Mesodermal cell (in vitro differentiated cells): ENCODE results near the gene PLEKHA3.
A peak's percentile ranks its signal among the peaks of the same experiment; 100 is the strongest.

Source experiments
- H3K27ac ChIP-seq: 2 replicates; pipeline ENCODE4 v1.7.0; 2013; ENCODE audit warnings: mild to moderate bottlenecking, low read depth, low read length, moderate library complexity; ENCODE audit not compliant: severe bottlenecking
- H3K36me3 ChIP-seq: 2 replicates; pipeline ENCODE4 v1.7.1; 2013; ENCODE audit warnings: mild to moderate bottlenecking, low read length, moderate library complexity; ENCODE audit not compliant: control insufficient read depth, insufficient read depth
- H3K4me1 ChIP-seq: one replicate; pipeline ENCODE4 v1.7.1; 2013; ENCODE audit warnings: mild to moderate bottlenecking, low read length; ENCODE audit not compliant: insufficient read depth, control insufficient read depth, poor library complexity, severe bottlenecking
- H3K4me3 ChIP-seq: 2 replicates; pipeline ENCODE4 v1.7.0; 2013; ENCODE audit warnings: low read length, control low read depth, mild to moderate bottlenecking; ENCODE audit not compliant: insufficient read depth, poor library complexity, severe bottlenecking; ENCODE audit errors: extremely low read depth
- H3K9me3 ChIP-seq: 2 replicates; pipeline ENCODE4 v1.7.1; 2013; ENCODE audit warnings: mild to moderate bottlenecking, low read length, moderate library complexity; ENCODE audit not compliant: control insufficient read depth
- WGBS, 2 experiments: methylation state at CpG; one replicate each; pipeline ENCODE4 v1.1.5; 2013; ENCODE audit warnings: missing lambda C conversion rate in 2 of 2; ENCODE audit not compliant: insufficient coverage in 2 of 2; 5-methylcytosine and 5-hydroxymethylcytosine counted together

The PLEKHA3 gene

GRCh38 chr2:178478439-178479274, 1.6 kb upstream of the PLEKHA3 start, which contains the start of gene FKBP7:
FKBP7 (minus strand) TSS chr2:178478600; CDS start chr2:178478499, 101 bp downstream.
- Histone ChIP-seq H3K36me3 (no peaks in the 10 kb centered on the region), H3K9me3 (no peaks in the 10 kb centered on the region), H3K4me1 (peaks cover 10% of the 10 kb centered on the region), H3K4me3 (peak within 1 kb of the TSS; percentile 67), H3K27ac (peak within 1 kb of the TSS; percentile 96)
- 1 to 2% methylated on average over 47 to 52 of the region's 56 CpGs for WGBS, 2 experiments

DNA sequence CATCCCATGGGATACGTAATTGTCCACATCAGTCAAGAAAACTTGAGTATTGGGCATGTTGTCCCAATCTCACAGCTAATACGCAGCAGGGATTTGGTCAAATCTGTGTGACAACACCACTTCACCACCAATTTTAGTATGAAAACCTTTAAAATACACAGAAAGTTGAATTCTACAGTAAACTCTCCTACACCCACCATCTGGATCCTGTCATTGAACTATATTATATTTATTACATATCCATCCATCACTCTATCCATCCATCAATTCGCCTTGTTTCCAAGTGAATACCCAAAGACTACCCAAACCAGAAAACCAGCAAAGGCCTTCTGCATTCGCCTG, 1.0 kb upstream of the PLEKHA3 start:
- Histone ChIP-seq H3K36me3 (no peaks in the 10 kb centered on the region), H3K4me1 (peaks cover 10% of the 10 kb centered on the region), H3K9me3 (no peaks in the 10 kb centered on the region), H3K27ac (peak overlapping the region; percentile 96), H3K4me3 (peak overlapping the region; percentile 67)
- WGBS, 2 experiments: 78 to 82% methylated on average over 2 to 4 of the region's 4 CpGs

DNA sequence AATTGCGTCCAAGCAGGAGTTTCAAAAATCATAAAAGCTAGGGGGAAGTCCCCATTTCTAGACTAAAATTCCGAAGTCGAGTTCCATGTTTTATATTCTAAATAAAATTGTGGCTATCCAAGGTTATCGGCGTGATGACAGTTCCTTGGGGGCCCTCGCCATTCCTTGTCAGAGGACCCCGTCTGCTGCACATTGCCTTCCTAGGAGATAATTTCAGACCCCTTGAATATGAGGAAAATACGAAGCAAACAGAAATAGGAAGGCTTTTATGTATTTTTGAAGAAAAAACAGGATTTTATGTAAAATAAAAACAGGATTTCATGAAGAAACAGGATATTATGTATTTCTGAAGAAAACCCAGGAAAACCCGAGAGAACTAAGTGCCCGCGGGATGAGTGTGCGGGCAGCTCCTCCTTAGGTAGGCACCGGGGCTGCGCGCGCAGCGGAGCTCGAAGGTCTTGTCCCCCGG, 465 bp upstream of the PLEKHA3 start:
- Histone ChIP-seq H3K4me3 (peak overlapping the region; percentile 79), H3K27ac (peak overlapping the region; percentile 84)

GRCh38 chr2:178482437-178482836, 2.2 kb downstream of the PLEKHA3 start:
- Histone ChIP-seq H3K9me3 (no peaks in the 10 kb centered on the region), H3K4me3 (no peak overlapping the region), H3K36me3 (peaks cover 9% of the 10 kb centered on the region), H3K27ac (no peak overlapping the region), H3K4me1 (peaks cover 10% of the 10 kb centered on the region)
- WGBS, 2 experiments: 70 to 81% methylated on average over 2 to 3 of the region's 4 CpGs

More for the DNA sequence above, 465 bp upstream of the PLEKHA3 start:
- Histone ChIP-seq H3K4me1 (peaks cover 10% of the 10 kb centered on the region), H3K36me3 (no peaks in the 10 kb centered on the region), H3K9me3 (no peaks in the 10 kb centered on the region)
- 31 to 48% methylated on average over 12 to 17 of the region's 19 CpGs for WGBS, 2 experiments

DNA sequence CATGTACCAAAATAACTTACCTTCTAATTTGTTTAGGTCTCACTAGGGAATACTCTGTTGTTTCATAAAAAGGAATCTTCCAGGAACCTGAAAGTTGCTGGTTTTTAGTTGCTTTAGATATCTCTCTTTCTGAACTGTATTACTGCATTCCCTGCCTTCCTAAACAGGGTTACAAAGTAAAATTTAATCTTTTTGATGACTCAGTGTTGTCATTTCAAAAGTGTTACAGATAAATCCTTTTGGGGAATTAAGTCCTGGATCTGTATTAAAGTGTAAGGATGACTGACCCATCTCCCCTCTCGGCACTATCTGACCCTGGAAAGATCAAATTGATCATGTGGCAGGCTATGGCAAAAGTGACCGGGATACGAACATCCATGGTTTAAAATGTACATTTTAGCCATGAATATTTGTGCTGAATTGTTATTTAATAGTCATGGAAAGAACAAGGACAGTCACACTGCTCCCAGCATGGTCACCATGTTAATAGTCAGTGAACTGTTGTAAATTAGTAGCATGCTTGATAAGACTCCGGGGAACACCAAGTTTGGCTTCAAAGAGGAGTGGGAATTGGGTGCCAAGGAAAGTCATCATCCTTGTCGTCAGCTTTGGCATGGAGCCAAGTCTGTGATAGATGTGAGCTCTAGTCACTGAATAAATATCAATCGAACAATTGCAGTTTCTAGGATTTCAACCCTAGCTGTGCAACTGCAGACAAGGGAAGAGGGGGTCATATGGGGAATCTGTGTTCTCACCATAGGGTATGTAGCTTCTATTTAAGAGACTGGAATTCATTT, 4.2 kb downstream of the PLEKHA3 start:
- H3K36me3 ChIP-seq: peaks cover 9% of the 10 kb centered on the region
- H3K4me1 ChIP-seq: peaks cover 10% of the 10 kb centered on the region
- H3K4me3 ChIP-seq: no peak overlapping the region
- H3K27ac ChIP-seq: no peak overlapping the region
- 96 to 98% methylated on average over 5 to 6 of the region's 6 CpGs for WGBS, 2 experiments
- H3K9me3 ChIP-seq: no peaks in the 10 kb centered on the region

DNA sequence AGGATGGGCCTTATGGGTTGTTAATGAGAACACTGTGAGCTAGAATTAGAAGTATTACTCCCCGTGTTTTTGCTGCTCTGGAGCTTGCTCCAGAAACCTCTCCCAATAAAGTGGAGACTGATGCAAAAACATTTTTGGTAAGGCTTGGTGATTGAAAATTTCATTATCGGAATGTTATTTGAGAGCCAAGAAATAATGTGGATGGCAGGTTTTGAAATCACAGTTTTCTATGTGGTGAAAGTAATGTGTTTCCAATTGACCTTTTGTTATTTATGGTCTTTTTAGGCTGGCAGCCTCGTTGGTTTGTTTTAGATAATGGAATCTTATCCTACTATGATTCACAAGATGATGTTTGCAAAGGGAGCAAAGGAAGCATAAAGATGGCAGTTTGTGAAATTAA, 5.1 kb downstream of the PLEKHA3 start:
- Histone ChIP-seq H3K27ac (no peak overlapping the region), H3K36me3 (peaks cover 12% of the 10 kb centered on the region), H3K9me3 (no peaks in the 10 kb centered on the region), H3K4me1 (peaks cover 10% of the 10 kb centered on the region), H3K4me3 (no peak overlapping the region)
- 89 to 92% methylated on average over 1 to 2 of the region's 3 CpGs for WGBS, 2 experiments

GRCh38 chr2:178491612-178492011, 11.4 kb downstream of the PLEKHA3 start:
- H3K36me3 ChIP-seq: peaks cover 50% of the 10 kb centered on the region
- no peak overlapping the region for H3K4me3 ChIP-seq
- H3K9me3 ChIP-seq: no peaks in the 10 kb centered on the region
- H3K4me1 ChIP-seq: no peaks in the 10 kb centered on the region
- 93 to 96% methylated on average over 6 of the region's 6 CpGs for WGBS, 2 experiments
- no peak overlapping the region for H3K27ac ChIP-seq

- peaks cover 57% of the 10 kb centered on the region for H3K36me3 ChIP-seq
Measured at GRCh38 chr2:178496049-178496448, 15.8 kb downstream of the PLEKHA3 start.

GRCh38 chr2:178498137-178498536, 17.9 kb downstream of the PLEKHA3 start:
- Histone ChIP-seq H3K4me1 (no peaks in the 10 kb centered on the region), H3K36me3 (peaks cover 62% of the 10 kb centered on the region), H3K27ac (no peak overlapping the region), H3K4me3 (no peak overlapping the region), H3K9me3 (no peaks in the 10 kb centered on the region)

More at GRCh38 chr2:178496049-178496448, 15.8 kb downstream of the PLEKHA3 start:
- no peak overlapping the region for H3K27ac ChIP-seq
- H3K9me3 ChIP-seq: no peaks in the 10 kb centered on the region
- H3K4me1 ChIP-seq: no peaks in the 10 kb centered on the region
- H3K4me3 ChIP-seq: no peak overlapping the region
- 100% methylated on average over 1 to 4 of the region's 4 CpGs for WGBS, 2 experiments

DNA sequence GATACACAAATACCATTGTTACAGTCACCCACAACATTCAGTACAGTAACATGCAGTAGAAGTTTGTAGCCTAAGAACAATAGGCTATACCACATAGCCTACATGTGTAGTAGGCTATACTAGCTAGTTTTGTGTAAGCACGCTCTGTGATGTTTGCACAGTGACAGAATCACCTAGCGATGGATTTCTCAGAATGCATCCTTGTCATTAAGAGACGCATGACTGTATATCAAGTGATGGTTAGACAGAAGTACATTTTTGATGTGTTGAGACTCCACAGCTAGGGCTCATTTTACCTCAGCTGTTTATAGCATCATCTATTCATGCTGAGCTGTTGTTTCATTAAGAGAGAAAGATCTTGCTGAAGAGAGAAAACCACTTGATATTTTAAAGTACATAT, 19.4 kb downstream of the PLEKHA3 start:
- H3K27ac ChIP-seq: no peak overlapping the region
- peaks cover 50% of the 10 kb centered on the region for H3K36me3 ChIP-seq
- no peaks in the 10 kb centered on the region for H3K9me3 ChIP-seq
- 100% methylated on average over 2 of the region's 3 CpGs; no CpG with 5 or more reads in 1 of the 2 experiments for WGBS, 2 experiments
- no peak overlapping the region for H3K4me3 ChIP-seq
- H3K4me1 ChIP-seq: no peaks in the 10 kb centered on the region
